CD4-positive, alpha-beta T cell treated with Interleukin-15 for 1 hour (primary cell): ENCODE results near the gene NUTM2B.
"Not testable (repeated sequence)": the region's sequence is repeated elsewhere in the genome, so short reads cannot be mapped to it uniquely, and the experiment has no call there.

ENCODE experiments used
- DNase-seq: peaks from one replicate; pipeline ENCODE4 v3.0.0-alpha.2; 2020

NUTM2B gene

GRCh38 chr10:79753601-79754000 lies 50.6 kb downstream of the NUTM2B start:
- not testable (repeated sequence) for DNase-seq

GRCh38 chr10:79758297-79758993 lies 55.4 kb downstream of the NUTM2B start:
- not testable (repeated sequence) for DNase-seq
